HCT116 (cell line): ENCODE results near the gene RBP4. TPM values are rescaled to one million over a fixed set of nuclear protein-coding genes. Genes with fewer than 3 reads are reported as not detected.

ENCODE experiments used
- ATAC-seq: fragments of 200-7000 bp; cut with Tn5 transposase; 2 replicates; pipeline ENCODE4 v1.9.1; 2020; ENCODE audit warnings: mild to moderate bottlenecking, moderate library complexity
- BruUV-seq: library from RNA; stranded (reverse); fragments of 400-500 nt; replicated peaks from 2 replicates; lab custom pipeline; 2021; lab: Mats Ljungman, UMichigan
- CTCF ChIA-PET: fragments of 300-600 bp; sonication (Branson Sonifier 250); formaldehyde crosslinking; loops from one replicate; lab custom pipeline; 2021; ENCODE audit warnings: antibody characterized with exemption; lab: Charles Lee
- POLR2A ChIA-PET: fragments of 300-600, 350-600 bp; sonication (Branson Sonifier 250); formaldehyde crosslinking; loops from one replicate; lab custom pipeline; 2021; ENCODE audit warnings: antibody characterized with exemption; lab: Charles Lee
- RAD21 ChIA-PET, 2 experiments: fragments of 300-600 bp; sonication (Branson Sonifier 250); formaldehyde crosslinking; loops; one replicate each; lab custom pipeline; 2023; ENCODE audit warnings: low total read pairs in 2 of 2; ENCODE audit not compliant: uncharacterized antibody in 2 of 2, unreplicated experiment in 2 of 2, low non-redundant PET in 1 of 2; lab: Charles Lee
- DNase-seq: peaks from one replicate; pipeline ENCODE4 v3.0.0-alpha.2; 2010; ENCODE audit warnings: low read depth, low spot score
- H2AFZ ChIP-seq: fragments of 200-600 bp; shearing (Covaris generic), sonication (generic); 2 replicates; pipeline ENCODE4 v1.6.1; 2017; ENCODE audit warnings: low read depth, mixed run types, mixed read lengths, antibody characterized with exemption, low read length; ENCODE audit not compliant: poor library complexity, severe bottlenecking
- H3K27ac ChIP-seq: 2 replicates; pipeline ENCODE4 v1.5.1; 2012; ENCODE audit warnings: low read depth, low read length
- H3K27me3 ChIP-seq: fragments of 200-600 bp; sonication (generic); 2 replicates; pipeline ENCODE4 v1.6.1; 2016; ENCODE audit warnings: mixed run types, low read length, mixed read lengths; ENCODE audit not compliant: insufficient read depth
- H3K36me3 ChIP-seq, 2 experiments: fragments of 200-500 bp in 1 of 2; fragments of 200-600 bp in 1 of 2; sonication (Bioruptor generic) in 1 of 2; sonication (generic) in 1 of 2; 2 replicates each; pipeline versions ENCODE4 v1.5.1 to v1.6.1; 2014 to 2016; ENCODE audit warnings: low read length in 2 of 2, inconsistent platforms in 1 of 2, mixed read lengths in 1 of 2, mixed run types in 1 of 2; ENCODE audit not compliant: insufficient read depth in 2 of 2, control insufficient read depth in 1 of 2
- H3K4me1 ChIP-seq, 2 experiments: fragments of 200-600 bp in 1 of 2; sonication (generic) in 1 of 2; 2 replicates each; pipeline versions ENCODE4 v1.5.1 to v1.6.1; 2012 to 2017; ENCODE audit warnings: low read length in 2 of 2, inconsistent platforms in 1 of 2, mild to moderate bottlenecking in 1 of 2, mixed read lengths in 1 of 2, mixed run types in 1 of 2, moderate library complexity in 1 of 2; ENCODE audit not compliant: insufficient read depth in 2 of 2, control insufficient read depth in 1 of 2
- H3K4me2 ChIP-seq: fragments of 200-600 bp; sonication (generic); 2 replicates; pipeline ENCODE4 v1.6.1; 2017; ENCODE audit warnings: mixed run types, low read length, mixed read lengths
- H3K4me3 ChIP-seq, 2 experiments: fragments of 200-600 bp in 1 of 2; sonication (generic) in 1 of 2; replicated peaks in 1 of 2; 2 replicates each; pipeline ENCODE4 v1.5.1; 2011 to 2016; ENCODE audit warnings: low read length in 2 of 2, control low read depth in 1 of 2, low read depth in 1 of 2, mild to moderate bottlenecking in 1 of 2, mixed read lengths in 1 of 2, mixed run types in 1 of 2
- H3K79me2 ChIP-seq: fragments of 200-600 bp; sonication (generic); 2 replicates; pipeline ENCODE4 v1.6.1; 2017; ENCODE audit warnings: mild to moderate bottlenecking, mixed run types, low read length, moderate library complexity, mixed read lengths; ENCODE audit not compliant: insufficient read depth
- H3K9ac ChIP-seq: fragments of 200-600 bp; sonication (generic); 2 replicates; pipeline ENCODE4 v1.6.1; 2016; ENCODE audit warnings: low read length, mixed read lengths
- H3K9me2 ChIP-seq: fragments of 200-600 bp; sonication (generic), shearing (Covaris generic); 2 replicates; pipeline ENCODE4 v1.6.1; 2017; ENCODE audit warnings: mixed run types, mild to moderate bottlenecking, moderate library complexity; ENCODE audit not compliant: insufficient read depth
- H3K9me3 ChIP-seq, 2 experiments: fragments of 200-500 bp in 1 of 2; fragments of 200-600 bp in 1 of 2; sonication (Bioruptor generic) in 1 of 2; sonication (generic) in 1 of 2; 2 replicates each; pipeline ENCODE4 v1.6.1; 2014 to 2017; ENCODE audit warnings: low read length in 2 of 2, mixed read lengths in 2 of 2, inconsistent platforms in 1 of 2, low read depth in 1 of 2, mild to moderate bottlenecking in 1 of 2, mixed run types in 1 of 2, moderate library complexity in 1 of 2; ENCODE audit not compliant: control insufficient read depth in 1 of 2, insufficient read depth in 1 of 2
- H4K20me1 ChIP-seq: fragments of 200-600 bp; sonication (generic), shearing (Covaris generic); 2 replicates; pipeline ENCODE4 v1.6.1; 2017; ENCODE audit warnings: mixed run types, mild to moderate bottlenecking, moderate library complexity; ENCODE audit not compliant: insufficient read depth
- CEBPB ChIP-seq: IDR thresholded peaks from 2 replicates; pipeline ENCODE4 v1.6.1; 2012; ENCODE audit warnings: low read depth
- EGR1 ChIP-seq: IDR thresholded peaks from 2 replicates; pipeline ENCODE4 v1.6.1; 2012; ENCODE audit warnings: low read depth
- ELF1 ChIP-seq: IDR thresholded peaks from 2 replicates; pipeline ENCODE4 v1.6.1; 2012; ENCODE audit warnings: low read depth, borderline replicate concordance
- EZH2 ChIP-seq: fragments of 200-600 bp; sonication (generic); IDR thresholded peaks from 2 replicates; pipeline ENCODE4 v1.6.1; 2017; ENCODE audit warnings: antibody characterized with exemption, mixed run types
- MAX ChIP-seq: IDR thresholded peaks from 2 replicates; pipeline ENCODE4 v1.6.1; 2012
- RAD21 ChIP-seq: IDR thresholded peaks from 2 replicates; pipeline ENCODE4 v1.6.1; 2012; ENCODE audit warnings: low read depth, mild to moderate bottlenecking
- SP1 ChIP-seq: IDR thresholded peaks from 2 replicates; pipeline ENCODE4 v1.6.1; 2012; ENCODE audit warnings: low read depth
- TCF7L2 ChIP-seq: IDR thresholded peaks from 2 replicates; pipeline ENCODE4 v1.7.0; 2011; ENCODE audit warnings: borderline replicate concordance, inconsistent platforms; ENCODE audit not compliant: insufficient read depth, insufficient read length; ENCODE audit errors: extremely low read depth
- YY1 ChIP-seq: IDR thresholded peaks from 2 replicates; pipeline ENCODE4 v1.6.1; 2011; ENCODE audit warnings: low read length, low read depth, moderate library complexity, mild to moderate bottlenecking; ENCODE audit not compliant: insufficient replicate concordance; ENCODE audit errors: extremely low read depth
- ZNF274 ChIP-seq: fragments of 200-500 bp; sonication (Bioruptor generic); IDR thresholded peaks from 2 replicates; pipeline ENCODE4 v1.6.1; 2014; ENCODE audit warnings: mild to moderate bottlenecking, low read depth, low read length, inconsistent platforms
- intact Hi-C: fragments of 100-400 bp; cut with micrococcal nuclease; formaldehyde crosslinking; loops from 2 replicates; pipeline ENCODE4 v1.10.0; 2022
- total RNA-seq: library from RNA; stranded (reverse); gene quantifications from one replicate; pipeline ENCODE4 v1.2.1, GENCODE V29; 2021; ENCODE audit not compliant: unreplicated experiment
- TF ChIP-seq, protein P1 (sequence below), 3 experiments: fragments of 200-600 bp in 1 of 3; sonication (generic) in 1 of 3; IDR thresholded peaks in 2 of 3; conservative IDR thresholded peaks in 1 of 3; 2 replicates each; pipeline ENCODE4 v1.5.1; 2012 to 2017; ENCODE audit warnings: low read depth in 2 of 3, low read length in 2 of 3, antibody characterized with exemption in 1 of 3, borderline replicate concordance in 1 of 3, control low read depth in 1 of 3, mild to moderate bottlenecking in 1 of 3, mixed read lengths in 1 of 3, mixed run types in 1 of 3, moderate library complexity in 1 of 3; ENCODE audit not compliant: insufficient read depth in 1 of 3
- TF ChIP-seq, protein P2 (sequence below): IDR thresholded peaks from 2 replicates; pipeline ENCODE4 v1.6.1; 2011; ENCODE audit warnings: mild to moderate bottlenecking, low read length, moderate library complexity; ENCODE audit not compliant: insufficient replicate concordance; ENCODE audit errors: extremely low read depth

RBP4 gene
- total RNA-seq, 1 experiment from 2014 or later = 2.4 TPM

DNA sequence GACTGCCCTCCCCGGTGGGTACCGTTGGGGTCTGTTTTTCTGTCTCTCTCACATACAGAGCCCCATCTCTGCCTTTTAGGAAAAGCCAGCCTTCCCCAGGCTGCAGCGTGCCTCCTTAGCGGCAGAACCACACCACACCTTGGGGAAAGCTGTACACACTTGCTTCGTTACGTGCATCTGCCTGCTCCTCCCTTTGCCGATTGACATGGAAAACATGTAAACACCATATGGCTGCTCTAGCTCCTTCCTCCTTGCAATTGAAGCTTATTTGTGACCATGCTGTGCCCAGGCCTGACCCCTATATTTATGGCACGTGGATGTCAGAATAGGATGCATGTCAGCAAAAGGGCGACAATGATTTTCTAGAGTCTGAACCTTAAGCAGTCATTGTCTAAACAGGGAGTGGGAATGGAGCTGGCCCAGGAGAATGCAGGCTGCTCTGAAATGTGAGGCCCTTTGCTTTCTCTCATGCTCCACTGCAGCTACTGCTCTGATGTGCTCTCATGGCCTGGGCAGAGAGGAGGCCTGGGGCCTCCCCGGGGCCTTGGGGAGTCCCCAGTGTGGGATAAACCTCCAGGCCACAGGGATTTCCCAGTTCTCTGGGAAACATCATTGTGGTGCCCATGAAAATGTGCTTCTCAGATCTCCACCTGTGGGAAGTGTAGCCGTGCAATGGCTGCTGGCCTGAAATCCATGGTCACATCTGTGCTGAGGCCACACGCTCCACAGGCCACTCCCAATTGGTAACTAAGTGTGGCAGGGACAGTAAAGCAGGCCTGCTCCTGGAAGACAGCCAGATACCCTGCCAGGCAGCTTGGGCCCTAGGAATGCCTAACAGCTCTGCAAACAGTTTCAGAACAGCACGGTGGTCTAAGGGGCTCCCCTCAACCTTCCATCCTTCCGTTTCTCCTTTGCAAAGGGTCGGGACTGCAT lies 29.9 kb upstream of the RBP4 start:
- Histone ChIP-seq H3K4me2 (no peak overlapping the region), H3K36me3 (no peaks in the 10 kb centered on the region), H3K4me1 (no peaks in the 10 kb centered on the region)
- TF ChIP-seq YY1 (no peak), CEBPB (no peak), MAX (no peak), EGR1 (no peak), SP1 (no peak)
- TF ChIP-seq, all 23 proteins: peak for 0
- Histone ChIP-seq H3K79me2 (no peaks in the 10 kb centered on the region), H3K4me3 (no peak overlapping the region), H3K27me3 (no peaks in the 10 kb centered on the region), H3K9me3 (no peaks in the 10 kb centered on the region), H4K20me1 (no peaks in the 10 kb centered on the region), H3K9me2 (no peaks in the 10 kb centered on the region), H3K9ac (no peak overlapping the region), H3K27ac (no peak overlapping the region), H2AFZ (no peak overlapping the region)
- RAD21 ChIA-PET = no interaction called here
- CTCF ChIA-PET = no interaction called here
- POLR2A ChIA-PET = no interaction called here
- BruUV-seq = no TSS peak
- intact Hi-C loops = no loop called here
- DNase-seq = no peak
- no peak for ATAC-seq

DNA sequence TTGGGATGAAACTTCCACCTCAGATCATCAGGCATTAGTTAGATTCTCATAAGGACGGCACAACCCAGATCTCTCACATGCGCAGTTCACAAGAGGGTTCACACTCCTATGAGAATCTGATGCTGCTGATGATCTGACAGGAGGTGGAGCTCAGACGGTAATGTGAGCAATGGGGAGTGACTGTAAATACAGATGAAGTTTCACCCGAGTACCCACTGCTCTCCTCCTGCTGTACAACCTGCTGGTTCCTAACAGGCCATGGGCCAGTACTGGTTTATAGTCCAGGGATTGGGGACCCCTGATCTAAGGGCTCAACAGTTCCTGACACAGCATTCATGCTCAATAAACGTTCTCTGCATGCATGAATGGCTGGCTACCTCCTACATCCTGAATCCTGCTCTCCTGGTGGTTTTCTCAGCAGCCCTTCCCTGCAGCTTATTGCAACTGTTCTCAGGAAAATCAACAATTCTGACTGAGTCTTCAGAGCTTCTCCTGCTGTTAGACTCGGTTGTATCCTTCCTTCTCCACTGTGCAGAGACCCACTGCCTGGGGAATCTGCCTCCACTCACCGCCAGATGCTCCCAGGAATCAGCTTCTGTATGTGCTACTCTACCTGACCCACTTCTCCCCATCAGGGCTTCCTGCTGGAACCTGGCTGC lies 28.7 kb upstream of the RBP4 start:
- H3K4me3 ChIP-seq = no peak overlapping the region
- H4K20me1 ChIP-seq = no peaks in the 10 kb centered on the region
- H3K9me2 ChIP-seq = no peaks in the 10 kb centered on the region
- TF ChIP-seq CEBPB (no peak), TCF7L2 (no peak), ELF1 (no peak), YY1 (no peak), EZH2 (no peak), RAD21 (no peak), ZNF274 (no peak)
- TF ChIP-seq, protein P1, sequence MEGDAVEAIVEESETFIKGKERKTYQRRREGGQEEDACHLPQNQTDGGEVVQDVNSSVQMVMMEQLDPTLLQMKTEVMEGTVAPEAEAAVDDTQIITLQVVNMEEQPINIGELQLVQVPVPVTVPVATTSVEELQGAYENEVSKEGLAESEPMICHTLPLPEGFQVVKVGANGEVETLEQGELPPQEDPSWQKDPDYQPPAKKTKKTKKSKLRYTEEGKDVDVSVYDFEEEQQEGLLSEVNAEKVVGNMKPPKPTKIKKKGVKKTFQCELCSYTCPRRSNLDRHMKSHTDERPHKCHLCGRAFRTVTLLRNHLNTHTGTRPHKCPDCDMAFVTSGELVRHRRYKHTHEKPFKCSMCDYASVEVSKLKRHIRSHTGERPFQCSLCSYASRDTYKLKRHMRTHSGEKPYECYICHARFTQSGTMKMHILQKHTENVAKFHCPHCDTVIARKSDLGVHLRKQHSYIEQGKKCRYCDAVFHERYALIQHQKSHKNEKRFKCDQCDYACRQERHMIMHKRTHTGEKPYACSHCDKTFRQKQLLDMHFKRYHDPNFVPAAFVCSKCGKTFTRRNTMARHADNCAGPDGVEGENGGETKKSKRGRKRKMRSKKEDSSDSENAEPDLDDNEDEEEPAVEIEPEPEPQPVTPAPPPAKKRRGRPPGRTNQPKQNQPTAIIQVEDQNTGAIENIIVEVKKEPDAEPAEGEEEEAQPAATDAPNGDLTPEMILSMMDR (IDR thresholded peaks at IDR 0.05 in 2 of 3, conservative IDR thresholded peaks at IDR 0.05 in 1 of 3; ENCODE audit: borderline replicate concordance in 1 of 3, insufficient read depth in 1 of 3, low read depth in 2 of 3, low read length in 2 of 3) = no peak
- TF ChIP-seq, protein P2, sequence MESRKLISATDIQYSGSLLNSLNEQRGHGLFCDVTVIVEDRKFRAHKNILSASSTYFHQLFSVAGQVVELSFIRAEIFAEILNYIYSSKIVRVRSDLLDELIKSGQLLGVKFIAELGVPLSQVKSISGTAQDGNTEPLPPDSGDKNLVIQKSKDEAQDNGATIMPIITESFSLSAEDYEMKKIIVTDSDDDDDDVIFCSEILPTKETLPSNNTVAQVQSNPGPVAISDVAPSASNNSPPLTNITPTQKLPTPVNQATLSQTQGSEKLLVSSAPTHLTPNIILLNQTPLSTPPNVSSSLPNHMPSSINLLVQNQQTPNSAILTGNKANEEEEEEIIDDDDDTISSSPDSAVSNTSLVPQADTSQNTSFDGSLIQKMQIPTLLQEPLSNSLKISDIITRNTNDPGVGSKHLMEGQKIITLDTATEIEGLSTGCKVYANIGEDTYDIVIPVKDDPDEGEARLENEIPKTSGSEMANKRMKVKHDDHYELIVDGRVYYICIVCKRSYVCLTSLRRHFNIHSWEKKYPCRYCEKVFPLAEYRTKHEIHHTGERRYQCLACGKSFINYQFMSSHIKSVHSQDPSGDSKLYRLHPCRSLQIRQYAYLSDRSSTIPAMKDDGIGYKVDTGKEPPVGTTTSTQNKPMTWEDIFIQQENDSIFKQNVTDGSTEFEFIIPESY = no peak
- no peaks in the 10 kb centered on the region for H3K36me3 ChIP-seq
- no peak for ATAC-seq
- intact Hi-C loops = no loop called here
- H3K4me2 ChIP-seq = no peak overlapping the region
- ChIA-PET RAD21 (no interaction called here), CTCF (no interaction called here), POLR2A (no interaction called here)
- no peak overlapping the region for H3K27ac ChIP-seq
- DNase-seq = no peak
- no peak overlapping the region for H3K9ac ChIP-seq
- H3K9me3 ChIP-seq = no peaks in the 10 kb centered on the region
- no peaks in the 10 kb centered on the region for H3K27me3 ChIP-seq
- no peaks in the 10 kb centered on the region for H3K79me2 ChIP-seq
- no TSS peak for BruUV-seq
- no peak overlapping the region for H2AFZ ChIP-seq
- H3K4me1 ChIP-seq = no peaks in the 10 kb centered on the region
